GM10847 (cell line): ENCODE data around the gene STMP1.

ENCODE experiments used
- POLR2A ChIP-seq: IDR thresholded peaks from 2 replicates; pipeline ENCODE4 v1.6.1; 2011; ENCODE audit not compliant: insufficient read length; ENCODE audit errors: extremely low read depth

Gene STMP1

GRCh38 chr7:135684136-135684535 is 21.8 kb downstream of the STMP1 start:
- no peak for TF ChIP-seq POLR2A

GRCh38 chr7:135684699-135685098 is 22.4 kb downstream of the STMP1 start:
- TF ChIP-seq POLR2A = no peak

GRCh38 chr7:135685306-135686084 is 23.2 kb downstream of the STMP1 start:
- no peak for TF ChIP-seq POLR2A

GRCh38 chr7:135687466-135687865 is 25.2 kb downstream of the STMP1 start:
- no peak for TF ChIP-seq POLR2A

- no peak for TF ChIP-seq POLR2A
Observed at GRCh38 chr7:135690566-135690965, 28.3 kb downstream of the STMP1 start.

GRCh38 chr7:135692055-135692454 is 29.7 kb downstream of the STMP1 start:
- no peak for TF ChIP-seq POLR2A

GRCh38 chr7:135693558-135693957 is 31.2 kb downstream of the STMP1 start:
- TF ChIP-seq POLR2A = no peak

GRCh38 chr7:135697276-135698049 is 35.1 kb downstream of the STMP1 start:
- TF ChIP-seq POLR2A = no peak

GRCh38 chr7:135704074-135704473 is 41.8 kb downstream of the STMP1 start:
- no peak for TF ChIP-seq POLR2A

- TF ChIP-seq POLR2A = no peak
Observed at GRCh38 chr7:135704698-135705097, 42.4 kb downstream of the STMP1 start.

GRCh38 chr7:135706038-135706742 is 43.9 kb downstream of the STMP1 start:
- TF ChIP-seq POLR2A = no peak

- no peak for TF ChIP-seq POLR2A
Observed at GRCh38 chr7:135706858-135707569, 44.7 kb downstream of the STMP1 start.

- TF ChIP-seq POLR2A = no peak
Observed at GRCh38 chr7:135707570-135707966, 45.3 kb downstream of the STMP1 start.

GRCh38 chr7:135708041-135708440 is 45.7 kb downstream of the STMP1 start:
- TF ChIP-seq POLR2A = no peak

- TF ChIP-seq POLR2A = no peak
Observed at GRCh38 chr7:135709508-135709907, 47.2 kb downstream of the STMP1 start.

- no peak for TF ChIP-seq POLR2A
Observed at GRCh38 chr7:135710417-135711138, 48.3 kb downstream of the STMP1 start.
